CD4-positive, alpha-beta T cell (primary cell): ENCODE measurements around the gene RNF26. TPM values are rescaled to one million over a fixed set of nuclear protein-coding genes. Genes with fewer than 3 reads are reported as not detected.

ENCODE experiments used
- ATAC-seq: fragments of 200-7000 bp; cut with Tn5 transposase; one replicate; pipeline ENCODE4 v1.10.0; 2022; ENCODE audit warnings: mild to moderate bottlenecking; ENCODE audit not compliant: poor library complexity
- CTCF ChIA-PET: fragments of 350-600 bp; sonication (Branson Sonifier 250); formaldehyde crosslinking; loops from one replicate; lab custom pipeline; 2021; ENCODE audit warnings: antibody characterized with exemption, inconsistent platforms; lab: Charles Lee
- POLR2A ChIA-PET: fragments of 350-600 bp; sonication (Branson Sonifier 250); formaldehyde crosslinking; loops from one replicate; lab custom pipeline; 2021; ENCODE audit warnings: antibody characterized with exemption, inconsistent platforms; lab: Charles Lee
- DNase-seq, 14 experiments: peaks; one replicate each; pipeline ENCODE4 v3.0.0-alpha.2; 2013 to 2020; ENCODE audit warnings: mixed read lengths in 2 of 14
- H3K27ac ChIP-seq, 2 donors: one replicate each; pipeline versions ENCODE4 v1.5.1 to v1.7.0; 2013; ENCODE audit warnings: low read length in 2 of 2, low read depth in 1 of 2, mild to moderate bottlenecking in 1 of 2
- H3K27me3 ChIP-seq, 2 experiments: 1 replicate in 1 of 2; 2 replicates in 1 of 2; pipeline versions ENCODE4 v1.6.1 to v1.7.0; 2013; ENCODE audit warnings: low read length in 2 of 2, control low read depth in 1 of 2, mild to moderate bottlenecking in 1 of 2, moderate library complexity in 1 of 2; ENCODE audit not compliant: insufficient read depth in 2 of 2, control insufficient read depth in 1 of 2
- H3K36me3 ChIP-seq: one replicate; pipeline ENCODE4 v1.6.1; 2013; ENCODE audit warnings: low read length, control low read depth; ENCODE audit not compliant: insufficient read depth
- H3K4me1 ChIP-seq: one replicate; pipeline ENCODE4 v1.6.1; 2013; ENCODE audit warnings: low read length, control low read depth; ENCODE audit not compliant: insufficient read depth
- H3K4me3 ChIP-seq: one replicate; pipeline ENCODE4 v1.5.1; 2013; ENCODE audit warnings: mild to moderate bottlenecking, low read length, moderate library complexity
- H3K9me3 ChIP-seq, 2 experiments: 1 replicate in 1 of 2; 2 replicates in 1 of 2; pipeline versions ENCODE4 v1.6.1 to v1.7.0; 2013; ENCODE audit warnings: low read length in 2 of 2, mild to moderate bottlenecking in 2 of 2, control low read depth in 1 of 2, moderate library complexity in 1 of 2; ENCODE audit not compliant: control insufficient read depth in 1 of 2, insufficient read depth in 1 of 2
- H3K27ac Mint-ChIP-seq: one replicate; pipeline ENCODE4 v1.8.0; 2020; ENCODE audit warnings: mixed read lengths
- H3K27me3 Mint-ChIP-seq: one replicate; pipeline ENCODE4 v1.8.0; 2021; ENCODE audit warnings: mixed read lengths
- H3K36me3 Mint-ChIP-seq: one replicate; pipeline ENCODE4 v1.8.0; 2021; ENCODE audit warnings: low read depth, mixed read lengths
- H3K4me1 Mint-ChIP-seq: one replicate; pipeline ENCODE4 v1.8.0; 2021; ENCODE audit warnings: low read depth, mixed read lengths
- H3K4me3 Mint-ChIP-seq: one replicate; pipeline ENCODE4 v1.8.0; 2020; ENCODE audit warnings: mild to moderate bottlenecking, mixed read lengths
- H3K9me3 Mint-ChIP-seq: one replicate; pipeline ENCODE4 v1.8.0; 2020; ENCODE audit warnings: mixed read lengths
- CTCF ChIP-seq: fragments of 200-600 bp; IDR thresholded peaks from one replicate; pipeline ENCODE4 v1.8.0; 2022; ENCODE audit warnings: antibody characterized with exemption, mild to moderate bottlenecking
- intact Hi-C, 2 experiments: fragments of 100-400 bp; cut with DNase I in 1 of 2; cut with micrococcal nuclease in 1 of 2; formaldehyde crosslinking; loops; one replicate each; pipeline versions ENCODE4 v1.15.1 to v1.9.0; 2023 to 2025; cut with DNase I, micrococcal nuclease
- total RNA-seq, 174 experiments: library from RNA in 2 of 174; stranded (reverse) in 2 of 174; gene quantifications; one replicate each; pipeline ENCODE4 v1.2.3 and lab custom pipeline; 2021 to 2026

Gene RNF26
- total RNA-seq, 2 experiments from 2014 or later: 18.3 to 20.5 TPM

GRCh38 chr11:119309411-119309810, 24.9 kb upstream of the RNF26 start:
- TF ChIP-seq CTCF: no peak
- POLR2A ChIA-PET: interaction anchor here (3.8 kb wide), 1 partner anchor 12 kb away, joined by 14 read pairs; no protein-coding TSS in a partner anchor
- CTCF ChIA-PET: interaction anchor here (0.7 kb wide), 1 partner anchor 12 kb away, joined by 3 read pairs; no protein-coding TSS in a partner anchor

GRCh38 chr11:119309953-119310681, 24.2 kb upstream of the RNF26 start:
- peaks cover 15% of the 10 kb centered on the region for H3K36me3 Mint-ChIP-seq
- no peak for DNase-seq
- H3K9me3 Mint-ChIP-seq: no peaks in the 10 kb centered on the region
- ChIA-PET POLR2A (interaction anchor here (0.7 kb wide), 1 partner anchor 13 kb away, joined by 3 read pairs; no protein-coding TSS in a partner anchor), CTCF (interaction anchor here (0.7 kb wide), 1 partner anchor 11 kb away, joined by 3 read pairs; no protein-coding TSS in a partner anchor)
- intact Hi-C loops: no loop called here
- Histone ChIP-seq H3K27ac (no peak overlapping the region), H3K9me3 (no peaks in the 10 kb centered on the region), H3K36me3 (peaks cover 3% of the 10 kb centered on the region), H3K4me3 (no peak overlapping the region), H3K27me3 (peaks cover 7 to 9% of the 10 kb centered on the region in 2 experiments), H3K4me1 (peaks cover 30% of the 10 kb centered on the region)
- H3K27ac Mint-ChIP-seq: peak overlapping the region; percentile 47
- H3K4me3 Mint-ChIP-seq: no peak overlapping the region
- no peak for ATAC-seq
- TF ChIP-seq CTCF: no peak
- peaks cover 25% of the 10 kb centered on the region for H3K4me1 Mint-ChIP-seq
- peaks cover 10% of the 10 kb centered on the region for H3K27me3 Mint-ChIP-seq

More at GRCh38 chr11:119309411-119309810, 24.9 kb upstream of the RNF26 start:
- peaks cover 28% of the 10 kb centered on the region for H3K4me1 ChIP-seq
- no peak overlapping the region for H3K27ac ChIP-seq
- intact Hi-C loops: no loop called here
- DNase-seq (no peak), ATAC-seq (no peak)
- H3K27me3 Mint-ChIP-seq: peaks cover 4% of the 10 kb centered on the region
- peaks cover 22% of the 10 kb centered on the region for H3K36me3 Mint-ChIP-seq
- no peak overlapping the region for H3K4me3 Mint-ChIP-seq
- H3K9me3 Mint-ChIP-seq: no peaks in the 10 kb centered on the region
- H3K36me3 ChIP-seq: peaks cover 3% of the 10 kb centered on the region
- peaks cover 1 to 3% of the 10 kb centered on the region in 2 experiments for H3K27me3 ChIP-seq
- H3K4me1 Mint-ChIP-seq: peaks cover 31% of the 10 kb centered on the region
- H3K27ac Mint-ChIP-seq: peak overlapping the region; percentile 47
- H3K4me3 ChIP-seq: no peak overlapping the region
- no peaks in the 10 kb centered on the region for H3K9me3 ChIP-seq

- ATAC-seq: no peak
- no peaks in the 10 kb centered on the region for H3K9me3 Mint-ChIP-seq
- H3K36me3 Mint-ChIP-seq: peaks cover 11% of the 10 kb centered on the region
- TF ChIP-seq CTCF: no peak
- Histone ChIP-seq H3K9me3 (no peaks in the 10 kb centered on the region), H3K27me3 (peaks cover 13% of the 10 kb centered on the region in 2 experiments), H3K4me1 (peaks cover 32% of the 10 kb centered on the region), H3K27ac (no peak overlapping the region), H3K36me3 (peaks cover 3% of the 10 kb centered on the region), H3K4me3 (no peak overlapping the region)
- no peak for DNase-seq
- intact Hi-C loops: no loop called here
- POLR2A ChIA-PET: interaction anchor here (0.7 kb wide), 2 partner anchors 11 to 13 kb away, joined by 3 read pairs; no protein-coding TSS in a partner anchor
- CTCF ChIA-PET: no interaction called here
- peaks cover 15% of the 10 kb centered on the region for H3K27me3 Mint-ChIP-seq
- H3K27ac Mint-ChIP-seq: no peak overlapping the region
- H3K4me1 Mint-ChIP-seq: peaks cover 20% of the 10 kb centered on the region
- no peak overlapping the region for H3K4me3 Mint-ChIP-seq
Measured at GRCh38 chr11:119310682-119311052, 23.7 kb upstream of the RNF26 start.
